ENCODE data around the gene PDZD4. TPM values are rescaled to one million over a fixed set of nuclear protein-coding genes. Genes with fewer than 3 reads are reported as not detected.

The PDZD4 gene
- total and polyA plus RNA-seq, 4 donors = 0.15 to 1.8 (median 0.69) TPM

DNA sequence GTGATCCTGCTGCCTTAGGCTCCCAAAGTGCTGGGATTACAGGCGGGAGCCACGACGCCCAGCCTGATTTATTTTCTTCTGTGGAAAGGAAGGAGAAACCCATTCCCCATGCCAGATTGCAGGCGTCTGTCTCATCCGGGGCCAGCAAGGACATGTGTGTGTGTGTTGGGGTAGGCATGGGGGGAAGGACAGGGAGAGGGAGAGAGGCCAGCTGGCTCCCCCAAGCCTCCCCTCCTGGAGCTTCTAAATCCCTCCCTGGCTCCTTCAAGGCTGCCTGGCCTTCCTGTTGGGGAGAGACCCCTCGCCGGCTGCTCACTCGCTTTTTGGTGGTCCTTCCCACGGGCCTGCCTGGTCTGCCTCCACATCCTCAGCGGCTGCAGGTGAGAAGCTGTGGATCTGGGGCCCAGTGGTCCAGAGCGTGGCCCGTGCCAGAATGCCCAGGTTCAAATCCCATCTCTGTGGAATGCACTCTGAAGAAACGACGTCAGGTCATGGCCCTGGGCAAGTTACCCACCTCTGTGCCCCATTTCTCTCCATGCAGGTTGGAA lies 67.6 kb downstream of the PDZD4 start:
- H3K4me3 ChIP-seq (ENCODE audit: low read depth in 1 of 3, low read length in 3 of 3) = no peak overlapping the region
- no peaks in the 10 kb centered on the region for H3K27me3 ChIP-seq (ENCODE audit: control insufficient read depth in 4 of 4, insufficient read depth in 4 of 4, low read length in 3 of 4)
- peaks cover 0 to 7% (median 0%) of the 10 kb centered on the region in 4 donors for H3K4me1 ChIP-seq (ENCODE audit: control insufficient read depth in 4 of 4, insufficient read depth in 4 of 4, low read length in 3 of 4)
- H3K27ac ChIP-seq (ENCODE audit: low read depth in 1 of 2, low read length in 2 of 2) = no peak overlapping the region
- WGBS = 92% methylated on average over 14 of the region's 14 CpGs
- no peak for DNase-seq (ENCODE audit: low spot score)
- TF ChIP-seq, protein P1, sequence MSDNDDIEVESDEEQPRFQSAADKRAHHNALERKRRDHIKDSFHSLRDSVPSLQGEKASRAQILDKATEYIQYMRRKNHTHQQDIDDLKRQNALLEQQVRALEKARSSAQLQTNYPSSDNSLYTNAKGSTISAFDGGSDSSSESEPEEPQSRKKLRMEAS (IDR thresholded peaks at IDR 0.05) = no peak
- no peak for TF ChIP-seq JUND (IDR thresholded peaks at IDR 0.05)
- no peak for TF ChIP-seq TAF1 (conservative IDR thresholded peaks at IDR 0.05)
- TF ChIP-seq RXRA (IDR thresholded peaks at IDR 0.05) = no peak
- TF ChIP-seq, protein P2, sequence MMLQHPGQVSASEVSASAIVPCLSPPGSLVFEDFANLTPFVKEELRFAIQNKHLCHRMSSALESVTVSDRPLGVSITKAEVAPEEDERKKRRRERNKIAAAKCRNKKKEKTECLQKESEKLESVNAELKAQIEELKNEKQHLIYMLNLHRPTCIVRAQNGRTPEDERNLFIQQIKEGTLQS (IDR thresholded peaks at IDR 0.05) = no peak
- TF ChIP-seq FOXA2 (IDR thresholded peaks at IDR 0.05) = no peak
- TF ChIP-seq EGR1 (IDR thresholded peaks at IDR 0.05; ENCODE audit: low read depth in 2 of 2) = no peak
- no peak for TF ChIP-seq YY1 (IDR thresholded peaks at IDR 0.05)
- no peak for TF ChIP-seq FOXA1 (IDR thresholded peaks at IDR 0.05)
- no peak overlapping the region for H3K9ac ChIP-seq (ENCODE audit: low read depth in 1 of 2, low read length in 2 of 2)
- no peaks in the 10 kb centered on the region for H3K9me3 ChIP-seq (ENCODE audit: control insufficient read depth in 4 of 4, low read length in 3 of 4)
- no peaks in the 10 kb centered on the region for H3K36me3 ChIP-seq (ENCODE audit: control insufficient read depth in 4 of 4, insufficient read depth in 3 of 4, low read depth in 1 of 4, low read length in 3 of 4)

DNA sequence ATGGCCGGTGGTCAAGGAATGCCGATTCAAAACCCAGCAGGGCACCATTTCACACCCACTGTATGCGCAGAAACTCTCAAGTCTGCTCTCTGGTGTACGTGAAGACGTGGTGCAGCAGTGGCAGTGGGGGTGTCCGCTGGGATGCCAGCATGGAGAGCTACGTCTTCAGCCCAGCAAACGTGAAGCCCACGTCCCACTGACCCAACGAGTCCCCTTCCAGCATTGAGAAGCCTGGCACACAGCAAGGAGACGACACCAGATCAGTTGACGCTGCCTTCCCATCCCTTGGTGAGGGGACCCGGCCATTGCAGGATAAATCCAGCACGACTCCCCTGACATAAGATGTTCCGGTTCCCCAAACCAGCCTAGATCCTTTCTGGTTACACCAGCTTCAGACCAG lies 68.5 kb downstream of the PDZD4 start:
- H3K27me3 ChIP-seq (ENCODE audit: control insufficient read depth in 4 of 4, insufficient read depth in 4 of 4, low read length in 3 of 4) = no peaks in the 10 kb centered on the region
- TF ChIP-seq EGR1 (IDR thresholded peaks at IDR 0.05; ENCODE audit: low read depth in 2 of 2) (no peak), FOXA2 (IDR thresholded peaks at IDR 0.05) (no peak), HNF4G (IDR thresholded peaks at IDR 0.05) (no peak), TAF1 (conservative IDR thresholded peaks at IDR 0.05) (no peak), HNF4A (conservative IDR thresholded peaks at IDR 0.05) (no peak), SP1 (IDR thresholded peaks at IDR 0.05) (no peak)
- TF ChIP-seq, protein P3, sequence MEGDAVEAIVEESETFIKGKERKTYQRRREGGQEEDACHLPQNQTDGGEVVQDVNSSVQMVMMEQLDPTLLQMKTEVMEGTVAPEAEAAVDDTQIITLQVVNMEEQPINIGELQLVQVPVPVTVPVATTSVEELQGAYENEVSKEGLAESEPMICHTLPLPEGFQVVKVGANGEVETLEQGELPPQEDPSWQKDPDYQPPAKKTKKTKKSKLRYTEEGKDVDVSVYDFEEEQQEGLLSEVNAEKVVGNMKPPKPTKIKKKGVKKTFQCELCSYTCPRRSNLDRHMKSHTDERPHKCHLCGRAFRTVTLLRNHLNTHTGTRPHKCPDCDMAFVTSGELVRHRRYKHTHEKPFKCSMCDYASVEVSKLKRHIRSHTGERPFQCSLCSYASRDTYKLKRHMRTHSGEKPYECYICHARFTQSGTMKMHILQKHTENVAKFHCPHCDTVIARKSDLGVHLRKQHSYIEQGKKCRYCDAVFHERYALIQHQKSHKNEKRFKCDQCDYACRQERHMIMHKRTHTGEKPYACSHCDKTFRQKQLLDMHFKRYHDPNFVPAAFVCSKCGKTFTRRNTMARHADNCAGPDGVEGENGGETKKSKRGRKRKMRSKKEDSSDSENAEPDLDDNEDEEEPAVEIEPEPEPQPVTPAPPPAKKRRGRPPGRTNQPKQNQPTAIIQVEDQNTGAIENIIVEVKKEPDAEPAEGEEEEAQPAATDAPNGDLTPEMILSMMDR (IDR thresholded peaks at IDR 0.05; ENCODE audit: low read depth, low read length, missing input control) = no peak
- TF ChIP-seq, protein P2 (IDR thresholded peaks at IDR 0.05) = no peak
- TF ChIP-seq, protein P1 (IDR thresholded peaks at IDR 0.05) = no peak
- no peaks in the 10 kb centered on the region for H3K36me3 ChIP-seq (ENCODE audit: control insufficient read depth in 4 of 4, insufficient read depth in 3 of 4, low read depth in 1 of 4, low read length in 3 of 4)
- peaks cover 0 to 7% (median 0%) of the 10 kb centered on the region in 4 donors for H3K4me1 ChIP-seq (ENCODE audit: control insufficient read depth in 4 of 4, insufficient read depth in 4 of 4, low read length in 3 of 4)
- no peak overlapping the region for H3K4me3 ChIP-seq (ENCODE audit: low read depth in 1 of 3, low read length in 3 of 3)
- no peak for DNase-seq (ENCODE audit: low spot score)
- H3K27ac ChIP-seq (ENCODE audit: low read depth in 1 of 2, low read length in 2 of 2) = no peak overlapping the region
- H3K9me3 ChIP-seq (ENCODE audit: control insufficient read depth in 4 of 4, low read length in 3 of 4) = no peaks in the 10 kb centered on the region
- no peak overlapping the region for H3K9ac ChIP-seq (ENCODE audit: low read depth in 1 of 2, low read length in 2 of 2)
- WGBS = 85% methylated on average over 15 of the region's 15 CpGs

DNA sequence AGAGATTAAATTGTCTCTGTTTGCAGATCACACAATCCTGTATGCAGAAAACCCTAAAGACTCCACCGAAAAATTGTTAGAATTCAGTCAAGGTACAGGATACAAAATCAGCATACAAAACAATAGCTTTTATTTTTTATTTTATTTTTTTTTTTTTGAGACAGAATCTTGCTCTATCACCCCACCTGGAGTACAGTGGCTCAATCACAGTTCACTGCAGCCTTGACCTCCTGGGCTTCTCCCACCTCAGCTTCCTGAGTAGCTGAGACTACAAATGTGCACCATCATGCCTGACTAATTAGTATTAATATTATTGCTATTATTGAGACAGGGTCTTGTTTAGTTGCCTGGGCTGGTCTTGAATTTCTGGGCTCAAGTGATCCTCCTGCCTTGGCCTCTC lies 75.2 kb downstream of the PDZD4 start:
- no peak for DNase-seq (ENCODE audit: low spot score)
- Histone ChIP-seq H3K27ac (ENCODE audit: low read depth in 1 of 2, low read length in 2 of 2) (no peak overlapping the region), H3K9me3 (ENCODE audit: control insufficient read depth in 4 of 4, low read length in 3 of 4) (peaks cover 0 to 4% (median 0%) of the 10 kb centered on the region in 4 donors), H3K27me3 (ENCODE audit: control insufficient read depth in 4 of 4, insufficient read depth in 4 of 4, low read length in 3 of 4) (no peaks in the 10 kb centered on the region), H3K4me1 (ENCODE audit: control insufficient read depth in 4 of 4, insufficient read depth in 4 of 4, low read length in 3 of 4) (no peaks in the 10 kb centered on the region), H3K36me3 (ENCODE audit: control insufficient read depth in 4 of 4, insufficient read depth in 3 of 4, low read depth in 1 of 4, low read length in 3 of 4) (no peaks in the 10 kb centered on the region), H3K4me3 (ENCODE audit: low read depth in 1 of 3, low read length in 3 of 3) (no peak overlapping the region), H3K9ac (ENCODE audit: low read depth in 1 of 2, low read length in 2 of 2) (no peak overlapping the region)
- 97% methylated on average over 1 of the region's 1 CpG for WGBS
- TF ChIP-seq FOXA2 (IDR thresholded peaks at IDR 0.05) (no peak), SP1 (IDR thresholded peaks at IDR 0.05) (no peak), HNF4A (conservative IDR thresholded peaks at IDR 0.05) (no peak), RXRA (IDR thresholded peaks at IDR 0.05) (no peak), NR2F2 (IDR thresholded peaks at IDR 0.05) (no peak), TAF1 (conservative IDR thresholded peaks at IDR 0.05) (no peak), YY1 (IDR thresholded peaks at IDR 0.05) (no peak)
- TF ChIP-seq, protein P1 (IDR thresholded peaks at IDR 0.05) = no peak
- TF ChIP-seq, protein P4, sequence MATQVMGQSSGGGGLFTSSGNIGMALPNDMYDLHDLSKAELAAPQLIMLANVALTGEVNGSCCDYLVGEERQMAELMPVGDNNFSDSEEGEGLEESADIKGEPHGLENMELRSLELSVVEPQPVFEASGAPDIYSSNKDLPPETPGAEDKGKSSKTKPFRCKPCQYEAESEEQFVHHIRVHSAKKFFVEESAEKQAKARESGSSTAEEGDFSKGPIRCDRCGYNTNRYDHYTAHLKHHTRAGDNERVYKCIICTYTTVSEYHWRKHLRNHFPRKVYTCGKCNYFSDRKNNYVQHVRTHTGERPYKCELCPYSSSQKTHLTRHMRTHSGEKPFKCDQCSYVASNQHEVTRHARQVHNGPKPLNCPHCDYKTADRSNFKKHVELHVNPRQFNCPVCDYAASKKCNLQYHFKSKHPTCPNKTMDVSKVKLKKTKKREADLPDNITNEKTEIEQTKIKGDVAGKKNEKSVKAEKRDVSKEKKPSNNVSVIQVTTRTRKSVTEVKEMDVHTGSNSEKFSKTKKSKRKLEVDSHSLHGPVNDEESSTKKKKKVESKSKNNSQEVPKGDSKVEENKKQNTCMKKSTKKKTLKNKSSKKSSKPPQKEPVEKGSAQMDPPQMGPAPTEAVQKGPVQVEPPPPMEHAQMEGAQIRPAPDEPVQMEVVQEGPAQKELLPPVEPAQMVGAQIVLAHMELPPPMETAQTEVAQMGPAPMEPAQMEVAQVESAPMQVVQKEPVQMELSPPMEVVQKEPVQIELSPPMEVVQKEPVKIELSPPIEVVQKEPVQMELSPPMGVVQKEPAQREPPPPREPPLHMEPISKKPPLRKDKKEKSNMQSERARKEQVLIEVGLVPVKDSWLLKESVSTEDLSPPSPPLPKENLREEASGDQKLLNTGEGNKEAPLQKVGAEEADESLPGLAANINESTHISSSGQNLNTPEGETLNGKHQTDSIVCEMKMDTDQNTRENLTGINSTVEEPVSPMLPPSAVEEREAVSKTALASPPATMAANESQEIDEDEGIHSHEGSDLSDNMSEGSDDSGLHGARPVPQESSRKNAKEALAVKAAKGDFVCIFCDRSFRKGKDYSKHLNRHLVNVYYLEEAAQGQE (IDR thresholded peaks at IDR 0.05) = no peak

Measured in liver (tissue), 9 donors.